AG04449 (cell line): Measurements from ENCODE around the gene SNX27.

Source experiments
- CTCF ChIA-PET: fragments of 350-600 bp; formaldehyde crosslinking; extraction: SDS; loops from one replicate; lab custom pipeline; 2021; ENCODE audit warnings: antibody characterized with exemption; lab: Yijun Ruan, JAX
- POLR2A ChIA-PET: fragments of 400-600, 350-600 bp; formaldehyde crosslinking; extraction: SDS; loops from one replicate; lab custom pipeline; 2020; ENCODE audit warnings: antibody characterized with exemption, inconsistent platforms; lab: Yijun Ruan, JAX
- DNase-seq: peaks from one replicate; pipeline ENCODE4 v3.0.0-alpha.2; 2010; ENCODE audit warnings: low read depth, low spot score
- H3K4me3 ChIP-seq: 2 replicates; pipeline ENCODE4 v1.5.1; 2011; ENCODE audit warnings: low read depth, mild to moderate bottlenecking, control low read depth, low read length
- CTCF ChIP-seq: IDR thresholded peaks from one replicate; pipeline ENCODE4 v1.5.1; 2011; ENCODE audit warnings: mild to moderate bottlenecking, moderate library complexity, low read length, control low read depth, inconsistent platforms; ENCODE audit not compliant: insufficient read depth; ENCODE audit errors: missing control alignments

The SNX27 gene

DNA sequence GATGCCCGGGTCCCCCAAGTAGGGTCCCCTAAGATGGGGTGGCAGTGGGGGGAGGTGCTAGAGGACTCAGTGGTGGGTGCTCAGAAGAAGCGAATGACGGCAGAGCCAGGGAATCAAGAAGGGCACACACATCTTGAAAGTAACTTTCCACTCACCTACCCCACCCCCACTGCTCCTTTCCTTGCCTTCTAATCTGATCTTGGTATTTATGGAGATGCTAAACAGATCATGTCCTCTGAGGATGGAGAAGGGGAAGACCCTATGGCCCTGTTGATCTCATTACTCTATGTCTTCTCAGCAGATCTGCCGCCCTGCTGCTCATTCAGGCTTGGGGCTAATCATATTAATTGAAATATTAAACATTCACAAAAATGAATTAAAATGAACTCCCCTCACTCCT, 106.8 kb downstream of the SNX27 start:
- CTCF ChIA-PET: no interaction called here
- DNase-seq: no peak
- no peak overlapping the region for H3K4me3 ChIP-seq
- POLR2A ChIA-PET: no interaction called here
- TF ChIP-seq CTCF: no peak

DNA sequence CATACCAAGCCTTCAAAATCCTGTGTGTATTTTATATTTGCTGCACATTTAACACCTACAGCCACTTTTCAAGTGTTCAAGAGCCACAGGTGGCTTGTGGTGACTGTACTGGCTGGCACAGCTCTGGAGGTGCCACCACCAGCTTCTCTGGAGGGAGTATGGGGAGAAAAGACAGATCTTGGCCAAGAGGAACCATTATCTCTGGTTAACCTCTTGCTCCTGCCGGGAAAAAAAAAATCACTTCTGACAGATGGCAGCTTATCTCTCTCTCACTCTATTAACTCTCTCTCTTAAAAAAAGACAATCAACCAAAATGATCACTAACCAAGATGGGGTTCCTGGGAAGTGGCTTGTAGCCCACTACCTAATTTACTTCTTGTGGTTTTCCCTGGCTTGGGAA, 108.3 kb downstream of the SNX27 start:
- TF ChIP-seq CTCF: no peak
- CTCF ChIA-PET: interaction anchor here (1.4 to 2.4 kb wide), 3 partner anchors 13 to 27 kb away, joined by 4 to 11 read pairs (median 9); no protein-coding TSS in a partner anchor
- POLR2A ChIA-PET: no interaction called here
- no peak overlapping the region; the same call in 1 of the 2 replicates for H3K4me3 ChIP-seq
- DNase-seq: no peak

DNA sequence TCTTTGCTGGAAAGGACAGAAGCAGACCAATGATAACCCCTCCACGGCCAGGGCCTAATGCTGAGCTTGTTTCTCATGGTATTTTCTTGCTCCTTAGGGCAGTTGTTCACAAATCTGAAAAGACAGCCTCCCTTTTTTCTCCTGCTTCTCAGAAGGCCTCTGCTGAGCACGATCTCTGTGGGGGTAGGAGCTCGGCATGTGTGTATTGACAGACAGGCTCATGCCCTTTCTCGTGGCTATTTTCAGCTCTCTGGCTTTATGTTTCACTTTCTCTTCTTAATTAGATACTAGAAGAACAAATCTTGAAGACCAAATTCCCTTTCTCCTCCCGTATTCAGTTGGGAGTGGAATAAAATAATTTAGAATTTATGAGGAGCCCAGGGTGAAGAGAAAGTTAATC, 108.7 kb downstream of the SNX27 start:
- POLR2A ChIA-PET: no interaction called here
- peak overlapping the region; percentile 28 for H3K4me3 ChIP-seq
- CTCF ChIA-PET: interaction anchor here (0.9 to 2.4 kb wide), 5 partner anchors 13 to 27 kb away, joined by 3 to 11 read pairs (median 4); no protein-coding TSS in a partner anchor
- no peak for DNase-seq
- no peak for TF ChIP-seq CTCF

GRCh38 chr1:151720974-151721787, 109.3 kb downstream of the SNX27 start, which contains the start of gene RIIAD1:
Gene RIIAD1, plus strand, starts transcription at chr1:151721522. Its CDS starts 15 bp downstream, at chr1:151721537.
- ChIA-PET POLR2A (no interaction called here), CTCF (interaction anchor here (0.9 to 2.4 kb wide), 5 partner anchors 12 to 28 kb away, joined by 3 to 11 read pairs (median 4); no protein-coding TSS in a partner anchor)
- peak within 1 kb of the TSS; percentile 47 for H3K4me3 ChIP-seq
- no peak for TF ChIP-seq CTCF
- no peak for DNase-seq

DNA sequence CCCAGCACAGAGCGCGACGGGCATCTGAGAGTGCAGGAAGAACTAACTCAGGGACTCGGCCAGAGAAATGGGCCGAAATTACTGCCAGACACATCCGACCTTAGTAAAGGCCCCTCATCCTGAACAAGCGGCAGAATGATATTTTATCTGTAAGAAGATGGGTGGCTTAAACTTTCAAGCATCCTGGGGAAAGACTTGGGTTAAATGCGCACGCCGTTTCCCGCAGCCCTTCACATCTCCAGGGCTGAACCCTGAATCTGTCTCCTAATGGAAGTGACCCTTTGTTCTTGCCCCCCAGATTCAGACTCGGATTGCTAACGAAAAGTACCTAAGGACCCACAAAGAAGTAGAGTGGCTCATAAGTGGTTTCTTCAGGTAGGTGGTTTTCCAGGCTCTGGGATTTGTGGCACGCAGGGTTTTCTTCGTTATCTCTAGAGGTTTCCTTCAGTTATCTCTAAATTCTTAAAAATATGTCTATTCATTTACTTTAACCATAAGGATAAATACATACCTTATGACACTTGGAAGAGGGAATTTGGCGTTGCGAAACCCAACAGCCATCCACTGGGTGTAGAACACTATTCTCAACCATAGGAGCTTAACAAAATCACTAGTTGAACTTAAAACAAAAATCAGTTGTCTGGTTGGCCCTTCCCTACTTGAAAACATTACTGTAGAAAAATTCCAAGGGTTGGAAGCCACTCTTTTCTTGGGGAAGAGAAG, 110.1 kb downstream of the SNX27 start:
- ChIA-PET CTCF (interaction anchor here (1.4 to 1.6 kb wide), 3 partner anchors 8 to 129 kb away, joined by 4 to 5 read pairs (median 4); no protein-coding TSS in a partner anchor), POLR2A (no interaction called here)
- peak overlapping the region; percentile 47 for H3K4me3 ChIP-seq
- TF ChIP-seq CTCF: no peak
- no peak for DNase-seq

GRCh38 chr1:151723726-151724370, 112.0 kb downstream of the SNX27 start:
- CTCF ChIA-PET: interaction anchor here (0.7 to 2.5 kb wide), 3 partner anchors 11 to 191 kb away, joined by 3 to 8 read pairs (median 4); no protein-coding TSS in a partner anchor
- POLR2A ChIA-PET: no interaction called here
- H3K4me3 ChIP-seq: no peak overlapping the region
- DNase-seq: no peak
- no peak for TF ChIP-seq CTCF
